Heart right ventricle (tissue), 16 donors: ENCODE data around the gene IL1RAPL2. TPM values are rescaled to one million over a fixed set of nuclear protein-coding genes. Genes with fewer than 3 reads are reported as not detected.

Source experiments
- ATAC-seq, 8 donors: fragments of 200-7000 bp; cut with Tn5 transposase; one replicate each; pipeline ENCODE4 v1.9.1; 2020; ENCODE audit warnings: mild to moderate bottlenecking in 8 of 8, moderate library complexity in 8 of 8, moderate number of reproducible peaks in 1 of 8
- DNase-seq, 2 donors: peaks; one replicate each; pipeline ENCODE4 v3.0.0-alpha.2; 2020
- H3K27ac ChIP-seq, 10 donors: fragments of 200-600 bp; sonication (generic) in 2 of 10; one replicate each; pipeline versions ENCODE4 v1.5.0 to v1.8.0; 2020 to 2022; ENCODE audit warnings: mild to moderate bottlenecking in 3 of 10
- H3K27me3 ChIP-seq, 7 donors: fragments of 200-600 bp; one replicate each; pipeline ENCODE4 v1.8.0; 2021 to 2022; ENCODE audit warnings: mild to moderate bottlenecking in 2 of 7
- H3K36me3 ChIP-seq, 9 donors: fragments of 200-600 bp; sonication (generic) in 1 of 9; one replicate each; pipeline versions ENCODE4 v1.5.0 to v1.8.0; 2020 to 2022; ENCODE audit warnings: mild to moderate bottlenecking in 2 of 9
- H3K4me1 ChIP-seq, 9 donors: fragments of 200-600 bp; sonication (generic) in 1 of 9; one replicate each; pipeline versions ENCODE4 v1.5.0 to v1.8.0; 2020 to 2022; ENCODE audit warnings: mild to moderate bottlenecking in 4 of 9
- H3K4me3 ChIP-seq, 10 donors: fragments of 200-600 bp; sonication (generic) in 2 of 10; one replicate each; pipeline versions ENCODE4 v1.5.0 to v1.8.0; 2020 to 2022; ENCODE audit warnings: mild to moderate bottlenecking in 7 of 10, moderate library complexity in 2 of 10
- H3K9me3 ChIP-seq, 11 donors: fragments of 200-600 bp in 10 of 11; sonication (generic) in 2 of 11; one replicate each; pipeline versions ENCODE4 v1.5.0 to v1.8.0; 2013 to 2022; ENCODE audit warnings: mild to moderate bottlenecking in 2 of 11, control low read depth in 1 of 11, moderate library complexity in 1 of 11
- CTCF ChIP-seq, 9 donors: fragments of 200-600 bp; sonication (generic) in 2 of 9; IDR thresholded peaks; one replicate each; pipeline versions ENCODE4 v1.5.0 to v1.8.0; 2021 to 2022; ENCODE audit warnings: antibody characterized with exemption in 9 of 9, mild to moderate bottlenecking in 5 of 9, moderate library complexity in 1 of 9
- WGBS, 2 donors: extraction: QIAGEN DNeasy Blood & Tissue Kit; methylation state at CpG; one replicate each; pipeline ENCODE4 v1.1.7; 2013; ENCODE audit warnings: inconsistent platforms in 1 of 2; 5-methylcytosine and 5-hydroxymethylcytosine counted together
- intact Hi-C, 10 donors: fragments of 100-400 bp; cut with DNase I; formaldehyde crosslinking; loops; one replicate each; pipeline versions ENCODE4 v1.11.1 to v1.14.2; 2022
- polyA plus RNA-seq, 2 donors: library from polyadenylated mRNA; stranded (reverse); fragments of 200-250 nt; gene quantifications; one replicate each; pipeline ENCODE4 v1.2.3, GENCODE V29; 2013
- total RNA-seq, 10 donors: library from RNA; stranded (reverse); fragmentation: NEBNext Ultra II Directional in 3 of 10; extraction: Animal tissue kit (Norgen Biotek cat#: 25700) in 3 of 10; gene quantifications; one replicate each; pipeline versions ENCODE4 v1.2.1 to v1.2.4, GENCODE V29; 2021 to 2023
- donor health status: Arrhythmogenic right ventricular cardiomyopathy.
- donor health status: ischemic (EF 13 %, LVEDD 7.1; RV severe dilation, severe dysfunction).
- donor health status: healthy with polysubstance abuse.
- donor health status: DM: no; HTN: yes; CAD: no.
- donor health status: DM: no; HTN: no; CAD: no.
- donor health status: ischemic (EF 25% LVEDD 6.9; RV normal size, moderate dysfunction).
- donor health status: ischemic (EF 25% LVEDD 5.7; RV mildly dilated, moderate dysfunction).
- donor health status: healthy.
- donor health status: DM: yes; HTN: yes; CAD: no.
- donor health status: Ischemic cardiomyopathy.
- donor health status: ischemic (EF 35%, LVEDD 5.7; RV mildly dilated, moderate dysfunction).
- donor health status: nonischemic (EF 11% LVEDD 7.7; RV severe dilation, severe dysfunction).
- donor health status: DM: yes; HTN: yes; CAD: no.
- donor health status: PGD.
- donor health status: ischemic (EF 29% LVEDD 5.4; RV normal size, mild dysfunction).
- donor health status: nonischemic (EF 23%, LVEDD 6.1; RV moderate dilation, normal function).

IL1RAPL2 gene
- total and polyA plus RNA-seq, 12 donors = 0.01 TPM; not detected in 11

- Histone ChIP-seq H3K27ac (no peak overlapping the region), H3K4me1 (no peaks in the 10 kb centered on the region), H3K9me3 (peaks cover 0 to 11% (median 0%) of the 10 kb centered on the region in 11 donors), H3K4me3 (no peak overlapping the region), H3K27me3 (peaks cover 0 to 12% (median 0%) of the 10 kb centered on the region in 7 donors), H3K36me3 (no peaks in the 10 kb centered on the region)
- intact Hi-C loops = no loop called here
- no peak for TF ChIP-seq CTCF (IDR thresholded peaks at IDR 0.05)
- 76 to 78% methylated on average over 1 of the region's 1 CpG for WGBS, 2 donors
- DNase-seq (no peak), ATAC-seq (no peak)
Observed at GRCh38 chrX:105515561-105515960, 949.6 kb downstream of the IL1RAPL2 start.

- DNase-seq (peak in 1 of 2 donors; percentile 3), ATAC-seq (peak in 6 of 8 donors; percentile 41 to 92 (median 75))
- no peak overlapping the region for H3K4me3 ChIP-seq
- peaks cover 0 to 11% (median 0%) of the 10 kb centered on the region in 7 donors for H3K27me3 ChIP-seq
- intact Hi-C loops = no loop called here
- 45 to 67% methylated on average over 1 of the region's 1 CpG for WGBS, 2 donors
- TF ChIP-seq CTCF (IDR thresholded peaks at IDR 0.05) = no peak
- no peaks in the 10 kb centered on the region for H3K36me3 ChIP-seq
- peaks cover 0 to under 1% (median 0%) of the 10 kb centered on the region in 11 donors for H3K9me3 ChIP-seq
- H3K27ac ChIP-seq = peak overlapping the region in 5 of 10 donors; percentile 39 to 69 (median 57)
- no peaks in the 10 kb centered on the region for H3K4me1 ChIP-seq
Observed at GRCh38 chrX:105526431-105526830, 960.4 kb downstream of the IL1RAPL2 start.

DNA sequence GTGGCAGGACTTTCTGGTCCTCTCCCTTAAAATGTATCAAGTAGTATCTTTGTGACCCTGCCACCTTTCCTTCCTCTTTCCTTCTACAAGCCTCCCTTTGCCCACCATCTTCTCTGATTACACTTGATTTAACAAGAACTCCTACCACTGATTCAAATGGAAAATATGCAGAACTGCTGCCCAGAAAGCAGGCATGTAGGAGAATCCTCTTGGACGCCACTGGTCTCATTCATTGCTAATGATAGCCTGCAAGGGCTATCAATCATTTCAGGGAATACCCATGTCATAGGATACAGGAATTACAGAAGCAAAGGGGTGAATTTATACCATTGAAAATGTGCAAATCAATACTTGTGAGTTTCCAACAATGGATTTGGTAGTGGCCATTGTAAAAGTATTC is 961.8 kb downstream of the IL1RAPL2 start:
- WGBS, 2 donors = 31 to 40% methylated on average over 1 of the region's 1 CpG
- no peaks in the 10 kb centered on the region for H3K4me1 ChIP-seq
- TF ChIP-seq CTCF (IDR thresholded peaks at IDR 0.05) = no peak
- H3K27ac ChIP-seq = peak overlapping the region in 3 of 10 donors; percentile 57 to 69 (median 60)
- peaks cover 0 to 3% (median 0%) of the 10 kb centered on the region in 7 donors for H3K27me3 ChIP-seq
- peak in 1 of 2 donors; percentile 3 for DNase-seq
- no peak overlapping the region for H3K4me3 ChIP-seq
- peaks cover 0 to 10% (median 0%) of the 10 kb centered on the region in 11 donors for H3K9me3 ChIP-seq
- no peaks in the 10 kb centered on the region for H3K36me3 ChIP-seq
- ATAC-seq = peak in 4 of 8 donors; percentile 39 to 81 (median 54)
- intact Hi-C loops = no loop called here

DNA sequence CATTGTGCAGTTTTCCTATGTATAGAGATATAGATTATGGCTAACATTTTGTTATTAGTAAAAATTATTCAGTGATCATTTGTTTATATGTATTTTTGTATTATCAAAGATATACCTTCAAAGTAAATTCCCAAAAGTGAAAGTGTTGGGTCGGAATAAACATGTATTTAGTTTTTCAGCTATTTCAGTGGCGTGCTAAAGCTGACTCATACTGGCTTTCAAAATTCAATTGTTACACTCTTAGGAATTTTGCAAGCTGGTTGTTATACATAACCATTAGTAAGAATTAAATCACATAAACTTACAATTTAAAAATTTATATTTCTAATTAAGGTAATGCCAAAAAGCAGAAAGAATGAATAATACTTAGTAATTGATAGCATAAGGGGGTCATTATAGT is 968.0 kb downstream of the IL1RAPL2 start:
- H3K27ac ChIP-seq = no peak overlapping the region
- ATAC-seq (no peak), DNase-seq (no peak)
- H3K9me3 ChIP-seq = peaks cover 0 to 10% (median 0%) of the 10 kb centered on the region in 11 donors
- H3K36me3 ChIP-seq = no peaks in the 10 kb centered on the region
- peaks cover 0 to 16% (median 0%) of the 10 kb centered on the region in 7 donors for H3K27me3 ChIP-seq
- 88 to 96% methylated on average over 2 of the region's 2 CpGs for WGBS, 2 donors
- H3K4me3 ChIP-seq = no peak overlapping the region
- H3K4me1 ChIP-seq = no peaks in the 10 kb centered on the region
- intact Hi-C loops = no loop called here
- no peak for TF ChIP-seq CTCF (IDR thresholded peaks at IDR 0.05)
